ENCODE measurements around the gene TOMM20.

Gene TOMM20

GRCh38 chr1:235108876-235109275, 19.8 kb downstream of the TOMM20 start:
- H3K36me3 ChIP-seq (ENCODE audit: insufficient read depth, low read length): peaks cover 58% of the 10 kb centered on the region
- no peak for DNase-seq (ENCODE audit: low read depth, low spot score)
- no peak overlapping the region for H3K27ac ChIP-seq
- H3K4me3 ChIP-seq: no peak overlapping the region
- no peaks in the 10 kb centered on the region for H3K9me3 ChIP-seq (ENCODE audit: low read depth, low read length)
- TF ChIP-seq FOXP2 (optimal IDR thresholded peaks at IDR 0.05; ENCODE audit: control extremely low read depth, extremely low read length, insufficient read depth) (no peak), POLR2AphosphoS5 (IDR thresholded peaks at IDR 0.05; ENCODE audit: borderline replicate concordance, low read depth, low read length) (no peak), EZH2 (IDR thresholded peaks at IDR 0.05) (no peak)
- no peak overlapping the region for H3K9ac ChIP-seq (ENCODE audit: insufficient read length)

DNA sequence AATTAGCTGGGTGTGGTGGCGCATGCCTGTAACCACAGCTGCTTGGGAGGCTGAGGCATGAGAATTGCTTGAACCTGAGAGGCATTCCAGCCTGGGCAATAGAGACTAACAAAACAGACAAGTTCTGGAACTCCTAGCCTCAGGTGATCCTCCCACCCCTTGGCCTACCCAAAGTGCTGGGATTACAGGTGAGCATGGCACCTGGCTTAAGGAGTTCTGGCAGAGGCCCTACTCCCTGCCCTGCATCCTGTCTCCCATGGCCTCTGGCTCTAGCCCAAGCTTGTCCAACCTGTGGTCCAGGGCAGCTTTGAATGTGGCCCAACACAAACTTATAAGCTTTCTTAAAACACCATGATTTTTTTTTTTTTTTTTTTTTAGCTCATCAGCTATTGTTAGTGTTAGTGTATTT, 20.4 kb downstream of the TOMM20 start:
- TF ChIP-seq POLR2AphosphoS5 (IDR thresholded peaks at IDR 0.05; ENCODE audit: borderline replicate concordance, low read depth, low read length): no peak
- TF ChIP-seq EZH2 (IDR thresholded peaks at IDR 0.05): no peak
- no peak for TF ChIP-seq FOXP2 (optimal IDR thresholded peaks at IDR 0.05; ENCODE audit: control extremely low read depth, extremely low read length, insufficient read depth)
- H3K36me3 ChIP-seq (ENCODE audit: insufficient read depth, low read length): peaks cover 51% of the 10 kb centered on the region

DNA sequence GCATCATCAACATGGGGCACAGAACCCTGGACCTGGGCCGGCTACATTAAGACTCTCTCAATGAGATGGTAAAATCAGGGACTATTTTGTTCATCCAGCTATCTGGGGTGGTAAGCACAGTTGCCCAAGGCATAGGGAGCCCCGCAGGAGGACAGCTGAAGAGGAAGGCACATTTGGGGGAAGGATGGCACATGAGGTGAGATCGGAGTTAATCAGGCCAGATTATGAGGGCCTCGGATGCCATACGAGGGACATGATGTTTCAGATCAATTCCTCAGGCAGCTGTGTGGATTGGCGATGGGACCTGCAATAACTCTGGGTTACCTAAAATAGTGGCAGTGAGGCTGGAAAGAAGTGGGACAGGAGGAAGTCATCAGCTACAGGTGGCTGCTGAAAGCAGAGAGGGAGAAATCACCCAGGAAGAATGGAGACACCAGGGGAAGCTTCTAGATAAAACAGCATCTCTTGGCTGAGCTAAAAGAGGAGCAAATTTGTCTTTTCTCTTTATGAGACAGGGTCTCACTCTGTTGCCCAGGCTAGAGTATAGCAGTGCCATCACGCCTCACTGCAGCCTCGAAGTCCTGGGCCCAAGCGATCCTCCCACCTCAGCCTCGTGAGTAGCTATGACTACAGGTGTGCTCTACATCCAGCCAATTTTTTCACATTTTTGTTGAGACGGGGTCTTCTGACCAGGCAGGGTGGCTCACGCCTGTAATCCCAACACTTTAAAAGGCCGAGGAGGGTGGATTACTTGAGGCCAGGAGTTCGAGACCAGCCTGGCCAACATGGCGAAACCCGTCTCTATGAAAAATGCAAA, 21.1 kb downstream of the TOMM20 start:
- H3K9me3 ChIP-seq (ENCODE audit: low read depth, low read length): no peaks in the 10 kb centered on the region
- TF ChIP-seq POLR2AphosphoS5 (IDR thresholded peaks at IDR 0.05; ENCODE audit: borderline replicate concordance, low read depth, low read length) (no peak), FOXP2 (optimal IDR thresholded peaks at IDR 0.05; ENCODE audit: control extremely low read depth, extremely low read length, insufficient read depth) (no peak), EZH2 (IDR thresholded peaks at IDR 0.05) (no peak)
- H3K36me3 ChIP-seq (ENCODE audit: insufficient read depth, low read length): peaks cover 45% of the 10 kb centered on the region
- H3K4me3 ChIP-seq: no peak overlapping the region
- no peak overlapping the region for H3K9ac ChIP-seq (ENCODE audit: insufficient read length)
- DNase-seq (ENCODE audit: low read depth, low spot score): no peak
- H3K27ac ChIP-seq: no peak overlapping the region

More for the DNA sequence above, 20.4 kb downstream of the TOMM20 start:
- no peaks in the 10 kb centered on the region for H3K9me3 ChIP-seq (ENCODE audit: low read depth, low read length)
- H3K27ac ChIP-seq: no peak overlapping the region
- H3K4me3 ChIP-seq: no peak overlapping the region
- no peak for DNase-seq (ENCODE audit: low read depth, low spot score)
- H3K9ac ChIP-seq (ENCODE audit: insufficient read length): no peak overlapping the region

GRCh38 chr1:235106457-235106856, 22.2 kb downstream of the TOMM20 start:
- Histone ChIP-seq H3K27ac (no peak overlapping the region), H3K9me3 (ENCODE audit: low read depth, low read length) (no peaks in the 10 kb centered on the region), H3K4me3 (no peak overlapping the region), H3K9ac (ENCODE audit: insufficient read length) (no peak overlapping the region), H3K36me3 (ENCODE audit: insufficient read depth, low read length) (peaks cover 34% of the 10 kb centered on the region)
- no peak for DNase-seq (ENCODE audit: low read depth, low spot score)
- no peak for TF ChIP-seq FOXP2 (optimal IDR thresholded peaks at IDR 0.05; ENCODE audit: control extremely low read depth, extremely low read length, insufficient read depth)
- no peak; the same call in 1 of the 2 replicates for TF ChIP-seq POLR2AphosphoS5 (IDR thresholded peaks at IDR 0.05; ENCODE audit: borderline replicate concordance, low read depth, low read length)
- no peak for TF ChIP-seq EZH2 (IDR thresholded peaks at IDR 0.05)

- H3K4me3 ChIP-seq: no peak overlapping the region
- peaks cover 23% of the 10 kb centered on the region for H3K36me3 ChIP-seq (ENCODE audit: insufficient read depth, low read length)
- H3K9me3 ChIP-seq (ENCODE audit: low read depth, low read length): no peaks in the 10 kb centered on the region
- H3K9ac ChIP-seq (ENCODE audit: insufficient read length): no peak overlapping the region
- TF ChIP-seq FOXP2 (optimal IDR thresholded peaks at IDR 0.05; ENCODE audit: control extremely low read depth, extremely low read length, insufficient read depth) (no peak), EZH2 (IDR thresholded peaks at IDR 0.05) (no peak), POLR2AphosphoS5 (IDR thresholded peaks at IDR 0.05; ENCODE audit: borderline replicate concordance, low read depth, low read length) (no peak)
- peak overlapping the region; percentile 54 for H3K27ac ChIP-seq
- DNase-seq (ENCODE audit: low read depth, low spot score): no peak
These were observed 23.3 kb downstream of the TOMM20 start for GRCh38 chr1:235105051-235106043.

DNA sequence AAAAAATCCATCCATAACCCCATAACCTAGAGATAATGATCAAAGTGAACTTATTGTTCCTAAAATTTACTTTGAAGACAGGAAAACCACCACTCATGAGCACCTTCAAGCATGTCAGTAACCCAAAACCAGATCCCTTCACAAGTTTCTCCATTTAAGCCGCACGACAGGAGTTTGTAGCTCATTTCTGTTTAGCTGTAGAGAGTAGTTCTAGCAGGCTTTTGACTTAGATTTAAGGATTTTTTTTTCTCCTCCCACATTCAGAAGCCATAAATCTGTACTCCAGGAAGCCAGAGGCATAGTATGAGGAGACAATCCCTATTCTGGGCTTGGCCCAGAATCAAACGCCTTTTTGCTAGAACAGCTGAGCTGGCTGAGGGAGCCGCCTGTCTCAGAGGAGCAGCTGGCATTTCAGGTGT, 25.6 kb downstream of the TOMM20 start:
- TF ChIP-seq FOXP2 (optimal IDR thresholded peaks at IDR 0.05; ENCODE audit: control extremely low read depth, extremely low read length, insufficient read depth) (no peak), POLR2AphosphoS5 (IDR thresholded peaks at IDR 0.05; ENCODE audit: borderline replicate concordance, low read depth, low read length) (no peak), EZH2 (IDR thresholded peaks at IDR 0.05) (no peak)

DNA sequence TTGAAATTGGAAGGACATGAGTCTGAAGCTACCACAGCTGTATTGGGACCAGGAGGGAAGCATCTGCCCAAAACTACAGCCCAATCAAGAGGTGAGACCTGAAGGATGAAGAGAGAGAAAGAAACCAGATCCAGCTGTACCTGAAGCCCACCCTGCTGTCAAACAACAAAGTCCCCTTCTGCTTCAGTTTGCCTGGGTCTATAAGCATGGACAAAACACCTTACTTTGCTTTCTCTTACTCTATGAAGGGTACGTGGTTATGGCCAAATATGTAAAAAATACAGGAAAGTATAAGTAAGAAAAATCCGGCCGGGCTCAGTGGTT, 26.4 kb downstream of the TOMM20 start:
- TF ChIP-seq POLR2AphosphoS5 (IDR thresholded peaks at IDR 0.05; ENCODE audit: borderline replicate concordance, low read depth, low read length): no peak
- Histone ChIP-seq H3K9me3 (ENCODE audit: low read depth, low read length) (no peaks in the 10 kb centered on the region), H3K4me3 (no peak overlapping the region), H3K9ac (ENCODE audit: insufficient read length) (no peak overlapping the region), H3K36me3 (ENCODE audit: insufficient read depth, low read length) (no peaks in the 10 kb centered on the region; the same call in 1 of the 2 replicates), H3K27ac (no peak overlapping the region)
- no peak for DNase-seq (ENCODE audit: low read depth, low spot score)

More for the DNA sequence above, 25.6 kb downstream of the TOMM20 start:
- no peak for DNase-seq (ENCODE audit: low read depth, low spot score)
- H3K9ac ChIP-seq (ENCODE audit: insufficient read length): no peak overlapping the region
- H3K27ac ChIP-seq: peak overlapping the region; percentile 36; the same call in 1 of the 2 replicates
- no peaks in the 10 kb centered on the region for H3K9me3 ChIP-seq (ENCODE audit: low read depth, low read length)
- H3K36me3 ChIP-seq (ENCODE audit: insufficient read depth, low read length): no peaks in the 10 kb centered on the region; the same call in 1 of the 2 replicates
- H3K4me3 ChIP-seq: no peak overlapping the region

Data from SK-N-MC (cell line).